HG02885 (cell line): Measurements from ENCODE around the gene TRHDE.
"Not testable (repeated sequence)": the region's sequence is repeated elsewhere in the genome, so short reads cannot be mapped to it uniquely, and the experiment has no call there.

ENCODE experiments used
- ATAC-seq: cut with Tn5 transposase; IDR thresholded peaks from one replicate; pipeline ENCODE4 v1.9.1; 2021; ENCODE audit warnings: mild to moderate bottlenecking; ENCODE audit not compliant: unreplicated experiment, poor library complexity

The TRHDE gene

GRCh38 chr12:72602581-72602980 is 330.4 kb downstream of the TRHDE start:
- no peak for ATAC-seq

DNA sequence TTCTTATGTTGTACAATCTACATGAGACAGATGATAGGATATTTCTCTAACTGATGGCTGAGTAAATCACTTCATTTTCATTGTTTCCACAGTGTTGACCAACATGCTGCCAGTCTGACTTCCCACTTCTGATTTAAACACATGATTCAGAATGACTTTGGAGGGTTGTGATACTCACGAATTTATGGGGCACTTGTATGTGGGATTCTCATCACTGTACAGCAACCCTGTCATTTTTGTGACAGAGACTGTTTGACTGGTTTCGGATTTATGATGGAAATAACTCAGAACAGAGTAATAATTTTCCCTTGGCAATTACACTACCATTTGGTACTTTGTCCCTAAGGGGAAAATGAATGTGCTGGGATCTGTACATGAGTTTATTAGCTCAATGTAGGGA is 333.8 kb downstream of the TRHDE start:
- ATAC-seq = no peak

DNA sequence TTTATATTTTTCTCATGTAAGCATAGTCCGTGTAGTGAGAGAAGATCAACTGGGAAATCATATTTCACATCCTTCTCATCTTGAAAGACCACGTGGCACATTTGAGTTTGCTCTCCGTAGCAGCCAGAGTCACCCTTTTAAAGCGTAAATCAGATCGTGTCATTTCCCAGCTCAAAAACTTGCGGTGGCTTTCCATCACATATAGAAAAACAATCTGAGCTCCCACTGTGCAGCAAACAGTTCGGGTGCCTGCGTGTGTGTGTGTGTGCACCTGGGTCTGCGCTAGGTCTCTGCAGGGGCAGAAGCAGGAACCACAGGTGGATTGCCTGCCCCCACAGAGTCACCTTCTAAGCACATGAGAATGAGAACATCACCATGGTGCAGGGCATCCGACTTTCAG is 338.2 kb downstream of the TRHDE start:
- ATAC-seq = no peak

DNA sequence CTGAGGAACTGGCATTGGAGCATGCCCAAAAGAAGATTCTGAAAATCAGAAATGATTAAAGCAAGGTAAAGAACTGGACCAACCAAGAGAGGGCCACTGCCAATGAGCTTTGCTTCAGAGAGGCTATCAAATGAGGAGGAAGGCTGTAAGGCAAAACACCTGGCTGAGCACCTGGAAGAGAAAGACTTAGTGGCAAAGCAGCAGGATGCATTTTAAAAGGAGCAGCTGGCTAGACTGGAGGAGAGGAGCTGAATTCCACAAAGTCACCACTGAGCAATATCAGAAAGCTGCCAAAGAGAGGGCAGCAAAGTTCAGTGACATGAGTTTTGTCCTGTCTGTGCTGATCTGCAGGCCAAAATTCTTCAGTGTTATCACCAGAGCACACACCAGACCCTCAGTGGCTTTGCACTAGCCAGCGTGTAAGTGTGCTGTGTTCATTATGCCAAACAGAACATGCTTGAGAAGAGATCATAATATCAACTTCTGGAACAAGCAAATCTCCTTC is 338.7 kb downstream of the TRHDE start:
- ATAC-seq = no peak

DNA sequence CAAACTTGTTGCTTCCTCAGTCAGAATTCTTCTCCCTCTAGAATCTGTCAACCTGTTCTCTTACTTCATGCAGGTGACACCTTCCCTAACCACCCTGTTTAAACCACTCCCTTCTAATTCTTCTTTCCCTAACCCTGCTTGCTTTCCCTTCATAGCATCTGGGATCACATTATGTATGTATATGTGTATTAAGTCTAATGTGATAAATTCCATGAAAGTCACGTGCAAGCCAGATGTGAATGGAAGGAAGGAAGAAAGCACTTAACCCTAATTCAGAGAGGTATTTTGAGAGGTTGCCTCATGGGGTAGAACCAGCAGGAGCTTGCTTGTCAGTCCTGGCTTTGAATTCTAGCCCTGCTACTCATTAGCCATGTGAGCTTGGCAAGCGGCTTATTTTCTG is 340.0 kb downstream of the TRHDE start:
- no peak for ATAC-seq

DNA sequence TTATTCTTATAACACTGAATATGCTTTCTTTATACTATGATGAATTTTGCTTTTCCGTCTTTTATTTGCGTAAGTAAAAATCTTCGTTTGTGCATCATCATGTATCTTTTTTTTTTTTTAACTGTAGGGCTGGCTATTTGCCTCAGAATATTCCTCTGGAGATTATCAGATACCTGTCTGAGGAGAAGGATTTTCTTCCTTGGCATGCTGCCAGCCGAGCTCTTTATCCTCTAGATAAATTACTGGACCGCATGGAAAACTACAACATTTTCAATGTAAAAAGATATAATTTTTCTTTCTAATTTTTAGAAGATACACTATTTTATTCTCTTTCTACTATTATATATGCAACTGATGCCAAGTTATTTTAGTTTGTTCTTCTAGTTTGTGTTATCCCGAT is 346.6 kb downstream of the TRHDE start:
- no peak for ATAC-seq

- ATAC-seq = no peak
Measured at GRCh38 chr12:72622556-72622955, 350.4 kb downstream of the TRHDE start.

- no peak for ATAC-seq
Measured at GRCh38 chr12:72631926-72632685, 359.9 kb downstream of the TRHDE start.

DNA sequence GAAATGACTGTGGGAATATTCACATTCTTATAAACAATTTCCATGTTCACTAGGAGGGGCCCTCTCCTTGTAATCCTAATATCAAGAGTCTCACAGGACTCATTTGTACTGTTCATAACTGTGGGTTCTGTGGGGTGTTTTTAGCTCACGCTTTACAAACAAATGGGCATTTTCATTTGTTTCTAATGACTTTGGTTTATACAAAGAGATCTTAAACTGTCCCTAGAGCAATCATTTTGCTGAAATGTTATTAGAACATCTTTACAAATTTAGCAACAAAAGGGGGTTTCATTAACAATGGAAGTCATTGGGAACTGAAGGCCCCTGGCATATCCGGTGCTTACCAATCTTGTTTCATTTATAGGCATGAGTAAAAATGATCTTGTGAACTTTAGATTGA is 370.5 kb downstream of the TRHDE start:
- ATAC-seq = no peak

- ATAC-seq = no peak
Measured at GRCh38 chr12:72647139-72647538, 375.0 kb downstream of the TRHDE start.

DNA sequence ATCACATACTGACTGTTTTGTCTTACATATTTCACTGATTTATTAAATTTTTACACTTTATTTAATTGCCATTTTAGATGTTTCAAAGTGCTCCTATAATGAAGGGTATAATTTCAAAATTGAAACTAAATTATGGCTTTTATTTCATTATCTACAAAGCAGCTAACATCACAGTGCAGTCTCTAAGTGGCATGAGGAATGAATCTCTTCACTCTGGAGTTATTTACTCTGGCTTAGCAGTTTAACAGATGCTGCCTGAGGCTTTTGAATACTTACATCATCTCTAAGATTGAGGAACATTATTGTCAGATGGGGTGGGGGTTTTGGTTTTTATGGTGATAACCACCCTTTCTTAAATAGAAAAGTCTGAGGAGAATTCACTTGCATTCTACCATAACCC is 386.4 kb downstream of the TRHDE start:
- ATAC-seq = no peak

DNA sequence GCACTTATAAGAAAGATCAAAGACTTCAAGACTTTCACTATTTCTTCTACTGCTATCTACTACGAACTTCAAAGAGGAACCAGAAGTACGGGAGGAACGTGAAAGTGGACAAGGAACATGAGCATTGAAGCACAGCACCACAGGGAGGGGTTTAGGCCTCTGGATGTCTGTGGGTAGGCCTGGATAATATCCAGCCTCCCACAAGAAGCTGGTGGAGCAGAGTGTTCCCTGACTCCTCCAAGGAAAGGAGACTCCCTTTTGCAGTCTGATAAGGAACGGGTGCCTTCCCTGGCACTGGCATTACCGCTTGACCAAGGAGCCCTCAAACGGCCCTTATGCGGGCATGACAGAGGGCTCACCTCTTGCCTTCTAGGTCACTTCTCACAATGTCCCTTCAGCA is 388.0 kb downstream of the TRHDE start:
- not testable (repeated sequence) for ATAC-seq

- ATAC-seq = peak; percentile 94
Measured at GRCh38 chr12:72673853-72674252, 401.7 kb downstream of the TRHDE start.

GRCh38 chr12:72676556-72676955 is 404.4 kb downstream of the TRHDE start:
- no peak for ATAC-seq

DNA sequence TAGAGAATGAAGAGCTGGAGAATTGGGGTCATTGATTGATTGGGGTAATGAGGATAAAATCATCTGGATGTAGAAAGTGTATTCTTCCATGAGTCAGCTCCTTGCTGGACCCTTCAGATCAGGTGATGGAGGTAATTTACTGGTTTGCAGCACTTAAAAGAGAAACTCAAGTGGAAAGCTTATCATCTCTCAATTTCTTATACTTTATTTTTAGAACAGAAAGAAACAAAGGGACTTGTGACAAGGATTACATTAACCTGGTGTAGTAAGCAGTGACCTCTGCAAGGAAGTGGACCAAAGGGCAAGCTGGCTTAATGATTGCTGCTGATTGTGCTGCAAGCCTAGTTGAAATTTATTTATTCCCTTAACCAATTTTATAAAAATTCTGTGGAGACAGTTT is 405.0 kb downstream of the TRHDE start:
- ATAC-seq = no peak

DNA sequence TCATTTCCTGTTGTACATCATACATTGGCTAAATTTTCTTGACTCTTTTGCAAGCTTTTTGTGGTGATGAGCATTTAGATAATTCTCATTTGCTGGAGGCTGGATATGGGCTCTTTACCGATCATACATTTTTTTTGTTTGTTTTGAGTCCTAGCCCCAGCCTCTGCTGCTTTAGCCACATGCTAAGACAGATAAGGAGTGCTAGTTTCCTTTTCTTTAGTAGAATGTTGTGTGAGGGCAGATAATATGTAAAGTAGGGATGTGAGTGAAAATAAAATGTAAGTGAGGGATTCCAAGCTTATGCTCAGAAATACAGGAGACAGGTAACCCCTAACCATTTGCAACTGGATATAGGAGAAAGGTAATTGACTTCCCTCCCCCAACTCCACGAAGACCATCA is 405.7 kb downstream of the TRHDE start:
- ATAC-seq = no peak

DNA sequence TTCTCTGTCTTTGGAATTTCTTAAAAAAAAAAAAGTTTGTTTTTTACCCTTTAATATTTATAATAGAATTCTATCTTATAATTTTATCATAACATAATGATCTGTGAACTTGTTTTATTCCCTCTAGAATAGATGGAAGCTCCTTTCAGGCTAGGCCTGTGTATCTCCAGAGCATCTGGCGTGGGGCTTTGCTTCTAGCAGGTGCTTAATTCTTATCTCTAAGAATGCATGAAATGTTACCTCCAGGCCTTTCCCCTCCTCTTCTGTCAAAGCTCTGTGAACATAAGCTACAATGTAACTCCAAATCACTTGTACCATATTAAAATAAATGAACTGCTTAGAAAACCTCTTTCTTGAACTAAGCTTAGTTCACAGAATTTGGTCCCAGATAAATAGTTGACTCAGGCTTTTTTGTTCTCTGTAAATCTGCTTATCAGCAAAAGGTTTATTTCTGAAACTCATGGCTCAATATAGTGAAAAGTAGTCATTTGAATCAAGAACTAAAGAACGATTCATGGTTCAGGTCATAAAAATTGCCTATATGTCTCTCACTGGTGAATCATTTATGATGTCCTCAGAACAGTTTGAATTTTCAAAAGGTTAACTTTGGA is 407.1 kb downstream of the TRHDE start:
- no peak for ATAC-seq

- ATAC-seq = no peak
Measured at GRCh38 chr12:72681028-72681427, 408.9 kb downstream of the TRHDE start.

DNA sequence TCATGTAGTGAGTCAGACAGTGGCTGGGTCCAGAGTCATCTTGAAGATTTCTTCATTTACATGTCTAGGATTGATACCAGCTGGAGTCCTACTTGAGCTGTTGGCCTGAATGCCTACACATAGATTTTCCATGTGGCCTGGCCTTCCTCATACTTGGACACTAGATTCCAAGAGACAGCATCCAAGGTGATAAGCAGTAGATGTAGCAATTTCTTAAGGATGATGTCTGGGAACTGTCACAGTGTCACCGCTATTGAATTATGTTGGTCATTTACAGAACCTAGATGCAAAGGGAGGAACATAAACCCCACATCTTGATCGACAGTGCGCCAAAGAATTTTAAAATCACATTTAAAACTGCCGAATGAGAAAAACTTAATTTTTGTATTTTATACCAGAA is 412.3 kb downstream of the TRHDE start:
- ATAC-seq = no peak

GRCh38 chr12:72692338-72692737 is 420.2 kb downstream of the TRHDE start:
- ATAC-seq = no peak

DNA sequence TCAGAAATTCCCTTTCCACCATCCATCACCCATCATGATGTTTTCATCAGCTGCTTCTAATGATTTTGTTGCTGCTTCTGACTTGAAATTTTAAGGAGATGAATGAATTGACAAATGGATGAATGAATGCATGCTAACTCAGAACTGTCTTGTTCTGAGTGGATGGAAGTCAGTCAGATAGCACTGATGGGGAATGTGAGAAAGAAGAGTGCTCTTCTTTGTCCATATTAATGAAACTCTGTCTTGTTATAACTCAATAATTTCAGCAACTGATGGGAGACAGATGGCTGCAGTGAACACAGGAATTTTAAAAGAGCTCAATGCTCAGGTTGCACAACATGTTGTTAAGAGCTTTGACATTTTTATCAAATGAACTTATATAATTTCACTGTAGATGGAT is 422.0 kb downstream of the TRHDE start:
- no peak for ATAC-seq

DNA sequence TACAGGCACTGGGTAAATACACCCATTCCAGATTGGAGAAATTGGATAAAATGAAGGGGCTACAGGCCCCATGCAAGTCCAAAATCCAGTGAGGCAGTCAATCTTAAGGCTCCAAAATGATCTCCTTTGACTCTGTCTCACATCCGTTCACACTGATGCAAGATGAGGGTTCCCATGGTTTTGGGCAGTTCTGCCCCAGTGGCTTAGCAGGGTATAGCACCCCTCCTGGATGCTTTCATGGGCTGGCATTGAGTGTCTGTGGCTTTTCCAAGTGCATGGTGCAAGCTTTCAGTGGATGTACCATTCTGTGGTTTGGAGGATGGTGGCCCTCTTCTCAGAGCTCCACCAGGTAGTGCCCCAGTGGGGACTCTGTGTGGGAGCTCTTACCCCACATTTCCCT is 427.2 kb downstream of the TRHDE start:
- ATAC-seq = no peak
